GM18526 (cell line): ENCODE data around the gene PRDM5.

Experiments
- POLR2A ChIP-seq: IDR thresholded peaks from 3 replicates; pipeline ENCODE4 v1.6.1; 2011; ENCODE audit not compliant: insufficient read length; ENCODE audit errors: extremely low read depth

PRDM5 gene

DNA sequence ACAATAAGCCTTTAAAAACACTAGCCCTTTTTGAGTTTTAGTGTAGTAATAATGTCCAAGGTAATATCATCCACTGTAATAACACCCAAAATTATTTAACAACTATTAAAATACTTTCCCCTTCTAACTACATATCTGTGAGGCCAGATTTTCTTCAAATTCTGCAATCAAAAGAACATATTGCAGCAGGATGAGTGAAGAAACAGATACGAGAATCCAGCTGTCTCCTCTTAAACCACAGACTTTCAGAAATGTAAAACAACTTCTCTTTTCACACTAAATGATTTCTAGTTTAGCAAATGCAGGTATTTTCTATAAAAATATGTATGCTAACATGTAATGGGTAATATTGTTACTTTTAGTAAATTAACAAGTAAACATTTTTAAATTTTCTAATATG lies 148.9 kb downstream of the PRDM5 start:
- no peak for TF ChIP-seq POLR2A

DNA sequence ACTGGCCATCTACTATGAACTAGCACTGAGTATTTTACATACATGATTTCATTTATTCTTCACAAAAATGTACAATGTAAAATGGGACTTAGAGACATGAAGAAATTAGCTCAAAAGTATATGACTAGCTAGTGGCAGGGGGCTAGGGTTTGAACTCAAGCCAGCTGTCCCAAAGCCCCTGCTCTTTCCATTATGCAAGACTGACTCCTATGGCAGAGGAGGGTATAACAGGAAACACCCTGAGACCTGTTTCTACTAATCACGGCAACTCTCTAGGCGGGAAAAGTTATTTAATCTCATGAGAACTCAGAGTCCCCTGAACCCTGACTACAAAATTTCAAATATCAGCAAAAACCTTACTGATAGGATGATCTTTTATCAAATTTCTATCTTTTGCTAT lies 150.6 kb downstream of the PRDM5 start:
- TF ChIP-seq POLR2A: no peak

DNA sequence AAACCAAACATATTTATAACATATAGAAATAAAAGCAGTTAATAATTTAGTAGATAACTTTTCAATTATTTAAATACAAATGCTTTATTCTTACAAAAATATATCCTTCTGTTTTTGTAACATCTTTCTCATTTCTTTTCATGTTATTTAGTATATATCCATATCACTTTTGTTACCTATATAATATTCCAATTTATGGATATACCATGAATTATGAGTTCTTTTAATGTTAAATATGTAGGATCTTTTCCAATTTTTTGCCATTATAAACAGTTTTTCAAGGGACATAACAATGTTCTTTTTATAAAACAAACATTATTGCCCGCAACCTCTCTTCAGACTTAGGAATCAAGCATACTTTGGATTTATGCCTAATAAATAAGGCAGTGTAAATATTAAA lies 151.6 kb downstream of the PRDM5 start:
- TF ChIP-seq POLR2A: no peak

DNA sequence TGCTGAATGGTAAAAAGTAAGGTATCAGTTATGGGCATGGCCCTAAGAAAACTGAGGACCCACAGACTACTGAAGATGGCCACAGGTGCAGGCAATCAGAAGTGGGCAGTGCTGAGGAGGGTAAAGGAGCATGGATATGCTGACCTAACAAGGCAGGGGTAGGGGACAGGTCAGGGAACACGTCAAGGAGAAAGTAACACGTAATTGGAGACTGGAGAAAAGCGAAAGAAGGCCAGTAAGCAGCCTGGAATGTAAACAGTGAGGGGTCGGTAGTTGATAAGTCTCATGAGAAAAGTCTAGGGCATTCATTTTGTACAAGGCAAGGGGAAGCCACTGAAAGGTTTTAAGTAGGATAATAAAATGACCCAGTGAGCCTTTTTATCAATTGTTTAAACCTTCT lies 153.3 kb downstream of the PRDM5 start:
- TF ChIP-seq POLR2A: no peak

DNA sequence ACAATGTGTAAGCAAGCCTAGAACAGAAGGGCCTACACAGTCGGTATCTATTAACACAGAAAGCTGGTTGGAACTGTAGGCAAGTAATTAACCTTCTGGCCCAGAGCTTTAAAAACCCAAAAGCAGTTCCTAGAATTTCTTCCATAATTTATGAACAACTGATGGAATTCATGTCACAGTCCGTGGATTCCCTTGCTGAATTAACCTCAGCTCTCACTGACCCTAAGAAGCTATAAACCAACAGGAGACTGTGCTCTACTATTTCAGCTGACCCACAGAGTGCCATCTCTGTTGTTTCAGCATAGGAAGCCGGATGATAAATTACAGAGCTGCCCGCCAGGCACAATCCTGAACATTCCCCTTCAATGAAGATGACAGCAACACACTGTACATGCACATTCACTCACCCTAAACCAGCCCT lies 157.3 kb downstream of the PRDM5 start:
- TF ChIP-seq POLR2A: no peak

DNA sequence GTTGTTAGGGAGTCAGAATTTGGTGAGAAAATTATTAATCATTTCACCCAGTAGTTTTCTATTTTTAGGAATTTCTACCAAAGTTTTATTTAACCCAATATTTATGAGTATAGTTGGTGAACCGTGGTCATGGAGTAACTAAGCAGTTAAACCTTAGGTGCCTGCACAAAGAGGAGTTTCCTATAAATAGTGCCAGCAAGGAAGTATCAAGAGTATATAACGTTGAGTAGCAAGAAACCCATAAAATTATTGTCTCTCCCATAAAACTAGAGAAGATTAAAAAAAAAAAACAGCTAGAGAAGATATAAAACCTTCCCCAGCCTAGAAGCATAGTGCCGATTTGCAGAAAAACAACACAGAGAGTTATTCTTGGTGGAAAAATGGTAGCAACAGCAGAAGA lies 158.9 kb downstream of the PRDM5 start:
- TF ChIP-seq POLR2A: no peak

DNA sequence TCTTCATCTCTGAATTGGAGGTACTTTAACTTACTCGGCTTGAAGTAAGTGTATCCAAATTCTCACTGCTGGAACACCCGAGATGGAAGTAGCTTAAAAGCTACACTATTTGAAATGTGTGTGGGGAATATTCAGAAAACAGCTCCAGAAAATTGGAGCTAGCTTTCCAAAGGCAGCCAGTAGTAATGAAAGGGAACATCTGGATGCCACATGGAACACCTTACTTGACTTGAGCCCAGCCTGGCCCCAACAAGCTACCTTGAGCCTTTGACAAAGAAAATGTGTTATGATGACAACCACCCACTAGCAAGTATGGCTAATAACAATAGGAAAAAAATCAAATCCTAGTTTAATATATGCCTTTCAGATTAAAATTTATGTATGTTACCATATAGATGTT lies 161.5 kb downstream of the PRDM5 start:
- TF ChIP-seq POLR2A: no peak

DNA sequence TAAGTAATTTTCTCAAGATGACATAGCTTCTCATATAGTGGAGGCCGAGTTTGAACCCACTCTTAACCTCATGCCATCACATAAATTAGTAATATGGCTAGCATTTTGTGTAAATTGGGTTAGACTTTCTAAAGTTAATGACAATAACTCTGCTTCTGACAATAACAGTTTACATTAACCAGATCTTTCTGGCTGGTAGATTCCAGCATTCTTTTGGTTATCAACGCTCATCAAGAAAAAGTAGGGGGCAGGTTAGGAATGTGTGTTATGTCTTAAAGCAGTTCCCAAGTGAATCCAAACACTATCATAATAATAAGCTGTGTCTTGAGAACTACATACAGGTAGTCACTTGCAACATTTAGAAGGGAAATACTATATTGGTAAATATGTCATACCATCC lies 162.5 kb downstream of the PRDM5 start:
- no peak for TF ChIP-seq POLR2A

DNA sequence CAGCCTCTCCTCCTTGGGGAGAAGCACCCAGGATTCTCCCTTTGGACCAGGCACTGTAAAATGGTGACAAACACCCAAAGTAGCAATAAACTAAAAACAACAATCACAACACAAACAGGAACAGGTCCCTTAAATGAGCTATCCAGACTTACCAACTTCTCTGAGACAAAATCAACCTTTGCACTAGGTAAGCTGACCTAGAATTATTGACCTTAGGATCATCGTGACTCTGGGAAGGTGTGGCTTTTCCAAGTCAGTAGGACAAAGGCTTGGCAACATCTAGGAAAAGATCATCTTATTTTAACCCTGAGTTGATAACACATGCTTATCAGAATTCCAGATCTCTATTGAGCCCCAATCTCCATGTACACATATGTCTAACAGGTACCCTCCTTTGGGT lies 166.7 kb downstream of the PRDM5 start:
- no peak for TF ChIP-seq POLR2A

DNA sequence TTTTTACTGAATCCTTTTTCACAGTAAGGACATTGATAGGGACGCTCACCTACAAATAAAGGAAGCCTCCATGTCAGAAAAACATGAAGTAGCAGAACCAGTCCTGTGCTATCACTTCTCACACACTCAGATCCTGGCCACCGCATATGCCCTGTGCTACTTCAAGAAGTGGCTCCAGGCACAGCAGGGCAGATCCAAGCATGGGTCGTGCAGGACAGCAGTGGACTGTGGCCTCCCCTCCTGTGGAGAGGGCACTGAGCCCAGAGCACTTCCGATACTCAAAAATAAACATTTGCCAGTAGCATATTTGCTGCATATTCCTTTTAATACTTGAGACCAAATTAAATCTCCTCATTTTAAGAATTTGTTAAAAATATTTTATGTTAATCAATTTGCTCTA lies 167.9 kb downstream of the PRDM5 start:
- no peak for TF ChIP-seq POLR2A

DNA sequence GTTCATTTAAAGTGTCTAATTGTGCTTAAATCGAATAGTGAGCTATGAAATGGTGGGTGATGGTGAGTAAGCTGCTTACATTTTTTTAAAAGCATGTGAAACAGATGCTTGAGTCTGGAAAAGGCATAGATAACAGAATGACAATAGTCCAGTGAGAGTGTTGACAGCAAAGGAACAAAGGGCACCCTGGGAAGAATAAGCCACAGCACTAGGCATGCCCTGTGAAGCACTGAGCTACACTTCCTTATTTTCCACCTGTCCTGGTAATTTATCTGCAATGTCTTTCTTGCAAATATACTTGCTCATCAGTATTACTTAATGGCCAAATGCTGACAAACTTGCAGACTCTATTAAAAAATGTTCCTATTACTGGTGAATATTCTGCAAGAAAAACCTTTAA lies 168.7 kb downstream of the PRDM5 start:
- TF ChIP-seq POLR2A: no peak

DNA sequence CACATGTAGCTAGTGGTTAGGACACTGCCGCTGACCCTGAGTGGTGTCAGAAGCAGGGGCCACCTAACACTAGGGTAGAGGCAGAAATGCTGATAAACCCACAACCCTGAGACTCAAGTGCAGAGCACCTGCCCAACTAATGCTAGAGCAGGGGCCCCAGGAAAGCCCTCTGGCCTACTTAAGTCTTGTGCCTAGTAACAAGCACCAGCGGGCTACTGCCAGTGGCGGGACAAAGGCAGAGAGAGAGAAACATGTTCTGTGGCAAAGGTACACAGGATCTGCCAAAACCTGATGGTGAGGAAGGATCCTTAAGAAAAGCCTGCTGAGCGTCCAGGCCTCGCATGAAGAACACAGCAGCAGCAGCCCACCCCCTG lies 172.4 kb downstream of the PRDM5 start:
- TF ChIP-seq POLR2A: no peak

DNA sequence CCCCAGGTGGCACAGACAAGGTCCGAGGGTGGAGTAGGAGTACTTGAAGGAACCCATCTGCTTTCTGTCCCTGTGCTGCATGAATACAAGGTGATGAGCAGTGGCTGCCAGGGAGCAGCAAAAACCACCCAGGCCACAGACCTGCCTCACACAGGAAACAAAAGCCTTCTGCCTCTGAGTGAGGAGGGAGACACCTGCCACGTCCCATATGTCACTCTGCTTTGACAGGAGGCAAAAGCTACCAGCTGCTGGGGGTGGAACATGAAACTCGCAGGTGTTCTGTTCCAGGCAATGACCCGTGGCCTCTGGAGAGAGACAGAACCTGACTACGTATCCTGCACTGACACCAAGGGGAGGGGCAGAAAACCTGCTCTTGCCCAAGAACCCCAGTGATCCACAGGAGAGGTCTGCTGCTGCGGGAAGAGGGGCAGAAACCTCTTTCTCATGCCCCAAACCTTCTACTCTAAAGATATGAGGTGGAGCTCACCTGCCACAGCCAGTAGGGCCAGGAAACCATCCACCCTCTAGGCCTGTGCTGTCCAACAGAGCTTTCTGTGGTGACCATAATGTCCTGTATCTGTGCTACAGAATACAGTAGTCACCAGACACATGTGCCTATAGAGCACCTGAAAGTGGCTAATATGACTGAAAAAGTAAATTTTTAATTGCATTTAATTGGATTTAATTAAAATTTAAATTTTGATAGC lies 172.9 kb downstream of the PRDM5 start:
- TF ChIP-seq POLR2A: no peak

DNA sequence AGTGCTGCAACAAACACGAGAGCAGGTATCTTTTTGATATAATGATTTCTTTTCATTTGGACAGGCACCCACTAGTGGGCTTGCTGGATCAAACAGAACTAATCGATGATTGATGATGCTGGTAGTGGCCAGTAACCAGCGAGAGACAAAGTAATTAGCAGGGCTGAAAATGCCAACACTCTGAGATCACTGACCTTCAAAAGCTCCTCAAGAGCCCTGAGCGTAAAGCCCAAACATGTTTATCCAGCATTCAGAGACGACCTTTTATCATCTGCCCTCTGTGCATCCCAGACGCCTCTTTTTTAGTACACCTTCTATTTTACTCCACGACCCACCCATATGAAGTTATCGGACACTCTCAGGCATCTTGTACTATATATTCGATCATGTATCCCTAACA lies 186.2 kb downstream of the PRDM5 start:
- TF ChIP-seq POLR2A: no peak

DNA sequence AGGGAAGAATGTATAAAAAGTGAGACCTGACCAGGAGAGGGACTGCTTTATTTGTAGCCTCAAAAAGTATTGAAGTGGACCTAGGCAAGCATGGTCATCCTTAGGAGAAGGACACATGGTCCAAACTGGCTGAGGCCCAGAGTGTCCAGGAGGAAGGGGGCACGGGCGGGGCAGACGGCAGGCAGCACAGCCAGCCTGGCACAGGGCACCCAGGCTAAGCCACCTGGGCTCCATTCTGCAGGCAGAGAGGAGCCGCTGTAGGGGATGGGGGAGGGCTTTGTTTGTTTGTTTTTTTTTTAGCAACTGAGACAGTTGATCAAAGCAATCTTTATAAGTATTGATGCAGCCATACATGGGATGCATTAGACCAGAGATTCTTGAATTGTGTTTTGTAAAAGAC lies 188.6 kb downstream of the PRDM5 start:
- no peak for TF ChIP-seq POLR2A

DNA sequence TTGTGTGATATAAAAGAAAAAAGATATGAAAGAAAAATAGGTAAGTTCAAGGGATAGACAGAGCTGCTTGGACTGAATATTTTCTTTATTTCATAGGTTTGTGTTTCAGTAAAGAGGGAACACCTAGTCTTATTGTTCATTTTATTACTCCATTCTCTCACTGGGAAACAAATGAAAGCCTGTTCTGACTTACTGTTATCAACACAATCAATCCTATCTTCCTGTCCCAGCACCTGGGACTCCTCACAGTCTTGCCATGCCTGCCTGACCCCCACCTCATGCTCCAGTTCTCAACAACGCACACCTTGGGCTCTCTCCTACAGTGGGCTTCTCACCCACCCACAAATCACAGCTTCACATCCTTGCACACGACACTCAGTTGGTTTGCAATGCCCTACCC lies 189.5 kb downstream of the PRDM5 start:
- no peak for TF ChIP-seq POLR2A

DNA sequence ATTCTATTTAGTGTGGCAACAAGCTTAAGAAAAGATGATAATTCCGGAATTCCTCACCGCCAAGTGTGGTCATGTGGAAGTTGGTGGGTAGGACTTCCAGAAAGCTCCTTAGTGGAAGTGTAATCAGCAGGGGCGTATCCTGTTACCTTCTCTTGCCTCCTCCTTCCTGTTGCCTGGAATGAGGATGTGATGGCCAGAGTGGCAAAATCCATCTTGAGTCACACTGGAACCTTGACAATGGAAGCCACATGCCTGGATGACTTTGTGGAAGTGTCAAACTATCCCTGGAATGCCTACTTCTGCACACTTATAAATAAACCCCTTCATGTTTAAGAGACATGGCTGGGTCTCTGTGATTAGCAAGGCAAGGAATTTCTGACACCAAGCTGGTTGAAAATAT lies 191.0 kb downstream of the PRDM5 start:
- TF ChIP-seq POLR2A: no peak

DNA sequence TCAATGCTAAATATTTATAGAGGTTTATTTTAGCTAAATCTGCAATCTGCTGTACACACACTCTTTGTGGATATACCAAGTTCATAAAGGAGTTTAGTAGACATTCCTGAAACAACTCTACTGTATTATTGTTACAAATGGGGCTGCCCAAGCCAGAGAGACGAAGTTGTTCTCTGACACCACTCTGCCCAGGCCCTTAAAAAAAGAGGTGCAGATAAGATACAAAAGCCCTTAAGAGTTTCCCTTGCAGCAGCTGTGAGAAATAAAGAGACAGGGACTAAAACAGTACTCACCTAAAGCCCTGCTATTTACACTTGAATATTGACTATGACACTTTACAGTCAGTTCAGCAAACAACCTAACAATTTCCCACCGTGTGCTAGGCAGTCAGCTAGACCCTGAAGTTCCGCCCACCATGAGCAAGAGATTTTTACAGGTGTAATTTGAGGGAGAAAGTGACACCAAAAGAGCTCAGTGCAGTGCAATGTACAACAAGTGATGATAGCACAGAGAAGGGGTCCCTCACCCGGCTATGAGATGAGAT lies 191.7 kb downstream of the PRDM5 start:
- no peak for TF ChIP-seq POLR2A
